NCI-H2196 (cell line): ENCODE results near the gene ARSG.
A peak's percentile ranks its signal among the peaks of the same experiment; 100 is the strongest.

Experiments
- DNase-seq: peaks from one replicate; lab custom pipeline; 2025; ENCODE audit not compliant: unreplicated experiment; lab: John Stamatoyannopoulos, UW

ARSG gene

DNA sequence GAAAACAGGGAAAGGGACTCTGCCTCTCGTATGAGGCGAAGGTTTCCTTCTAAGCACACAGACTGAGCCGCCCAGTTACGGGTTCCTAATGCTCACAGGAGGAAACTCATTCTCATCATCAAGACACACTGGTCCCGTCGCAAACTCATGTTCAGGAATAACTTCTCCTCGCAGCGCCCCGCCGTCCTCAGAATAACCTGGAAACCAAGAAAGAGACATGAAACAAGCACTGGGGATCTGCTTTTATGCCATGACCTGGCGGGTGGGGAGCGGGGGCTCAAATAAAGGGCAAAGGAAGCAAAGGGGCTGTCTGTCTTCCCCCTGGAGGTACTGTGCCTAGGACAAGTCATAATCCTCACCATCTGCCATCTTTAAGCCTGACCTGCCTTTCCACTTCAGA lies 134.7 kb downstream of the ARSG start:
- no peak for DNase-seq

DNA sequence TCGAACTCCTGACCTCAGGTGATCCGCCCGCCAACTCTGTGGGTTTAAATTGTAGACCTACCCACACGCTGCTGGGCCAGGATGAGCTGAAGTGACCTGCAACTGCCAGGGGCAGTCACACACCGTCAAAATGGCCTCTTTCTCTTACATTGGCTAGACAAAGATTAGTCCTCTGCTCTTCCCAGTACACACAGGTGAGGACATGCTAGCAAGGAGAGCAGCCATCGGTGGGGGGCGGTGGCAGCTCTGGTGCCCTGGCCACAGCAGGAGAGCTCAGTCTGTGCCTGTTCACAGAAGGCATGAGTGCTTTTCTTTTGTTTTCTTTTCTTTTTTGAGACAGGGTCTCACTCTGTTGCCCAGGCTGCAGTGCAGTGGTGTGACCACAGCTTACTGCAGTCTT lies 136.3 kb downstream of the ARSG start:
- DNase-seq: no peak

DNA sequence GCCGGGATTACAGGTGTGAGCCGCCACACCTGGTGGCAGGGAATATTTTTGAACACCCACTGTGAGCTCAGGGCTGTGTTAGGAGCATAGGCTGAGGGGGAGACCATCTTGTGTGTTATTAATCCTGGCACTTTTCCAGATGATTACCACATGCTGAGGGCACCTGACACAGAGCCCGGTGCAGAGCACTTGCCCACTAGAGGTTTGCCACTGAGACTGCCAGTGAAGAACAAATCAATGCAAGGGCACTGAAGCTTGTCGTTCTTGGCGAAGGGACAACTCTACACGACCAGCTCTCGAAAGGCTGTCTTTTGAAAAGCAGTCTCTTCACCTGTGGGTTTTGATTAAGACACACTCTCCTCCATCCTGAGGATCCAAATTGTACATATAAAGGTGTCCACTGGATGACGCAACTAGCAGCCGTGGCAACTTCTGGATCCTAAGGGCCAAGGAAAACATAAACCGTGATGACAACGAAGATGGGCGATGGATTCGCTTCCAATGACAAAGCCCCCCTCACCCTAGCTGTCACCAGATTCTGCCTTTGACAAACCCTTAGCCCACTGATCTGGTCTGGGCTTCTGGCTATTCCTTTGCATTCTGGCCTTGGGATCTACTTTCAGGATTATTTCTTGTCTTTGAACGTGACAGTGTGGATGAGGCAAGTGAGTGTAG lies 137.3 kb downstream of the ARSG start:
- DNase-seq: no peak

DNA sequence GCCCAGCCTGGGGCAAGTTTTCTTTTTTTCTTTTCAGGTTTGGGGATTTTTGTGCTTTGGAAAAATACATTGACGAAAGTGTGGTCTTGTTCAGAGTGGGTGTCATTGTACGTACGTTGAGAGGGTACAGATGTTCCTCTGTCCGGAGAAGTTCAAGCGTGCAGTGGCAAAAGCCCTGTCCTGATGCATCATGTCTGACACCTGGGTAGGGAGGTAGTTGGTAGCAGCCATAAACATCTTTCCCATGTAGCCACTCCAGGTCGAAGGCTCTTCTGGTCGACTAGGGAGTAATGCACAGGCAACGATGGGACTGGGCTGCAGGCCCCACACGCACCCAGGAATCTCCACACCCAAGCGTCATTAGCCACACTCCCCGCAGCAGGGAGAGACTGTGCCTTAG lies 138.6 kb downstream of the ARSG start:
- DNase-seq: no peak

DNA sequence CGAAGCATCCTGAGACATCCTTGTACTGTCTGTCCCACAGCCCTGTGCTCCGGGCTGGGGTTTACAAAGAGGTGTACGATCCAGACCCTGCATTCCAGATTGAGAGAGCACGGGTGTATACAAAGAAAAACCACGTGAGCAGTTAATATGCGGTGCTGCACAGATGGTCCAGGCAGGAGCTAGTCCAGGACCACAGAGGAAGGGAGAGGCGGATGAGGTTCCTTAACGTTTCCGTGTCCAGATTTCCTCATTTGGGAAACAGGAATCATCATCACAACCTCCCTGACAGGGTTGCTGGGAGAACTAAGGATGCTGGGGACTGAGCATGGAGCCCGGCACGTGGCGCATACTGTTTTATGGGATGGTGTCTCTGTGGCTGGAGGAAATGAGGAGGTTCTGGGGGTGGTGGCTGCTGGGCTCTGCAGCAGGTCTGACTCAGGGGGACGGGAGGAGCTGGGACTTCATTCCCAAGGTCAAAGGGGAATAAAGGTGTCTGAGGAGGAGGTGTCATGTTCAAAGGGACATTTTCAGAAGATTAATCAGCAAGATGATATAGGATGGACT lies 139.8 kb downstream of the ARSG start:
- DNase-seq: no peak

DNA sequence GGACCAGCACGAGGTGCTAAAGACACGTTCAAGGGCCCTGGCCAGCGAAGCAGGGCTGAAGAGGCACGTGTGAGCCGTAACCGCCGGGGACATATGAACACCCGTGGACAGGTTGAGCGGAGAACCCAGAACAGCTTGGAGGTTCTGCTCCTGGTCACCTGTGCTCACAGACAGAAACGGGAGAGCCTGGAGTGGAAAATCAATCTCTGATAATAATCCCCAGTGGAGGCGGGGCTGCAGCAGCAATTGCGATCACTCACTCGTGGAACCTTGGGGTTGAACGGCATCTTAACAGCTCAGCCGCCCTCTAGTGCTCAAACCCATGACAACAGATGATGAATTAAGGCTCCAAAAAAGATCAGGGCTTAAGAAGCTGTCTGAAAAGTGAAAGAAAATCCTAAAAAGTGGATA lies 140.4 kb downstream of the ARSG start:
- peak; percentile 30 for DNase-seq

DNA sequence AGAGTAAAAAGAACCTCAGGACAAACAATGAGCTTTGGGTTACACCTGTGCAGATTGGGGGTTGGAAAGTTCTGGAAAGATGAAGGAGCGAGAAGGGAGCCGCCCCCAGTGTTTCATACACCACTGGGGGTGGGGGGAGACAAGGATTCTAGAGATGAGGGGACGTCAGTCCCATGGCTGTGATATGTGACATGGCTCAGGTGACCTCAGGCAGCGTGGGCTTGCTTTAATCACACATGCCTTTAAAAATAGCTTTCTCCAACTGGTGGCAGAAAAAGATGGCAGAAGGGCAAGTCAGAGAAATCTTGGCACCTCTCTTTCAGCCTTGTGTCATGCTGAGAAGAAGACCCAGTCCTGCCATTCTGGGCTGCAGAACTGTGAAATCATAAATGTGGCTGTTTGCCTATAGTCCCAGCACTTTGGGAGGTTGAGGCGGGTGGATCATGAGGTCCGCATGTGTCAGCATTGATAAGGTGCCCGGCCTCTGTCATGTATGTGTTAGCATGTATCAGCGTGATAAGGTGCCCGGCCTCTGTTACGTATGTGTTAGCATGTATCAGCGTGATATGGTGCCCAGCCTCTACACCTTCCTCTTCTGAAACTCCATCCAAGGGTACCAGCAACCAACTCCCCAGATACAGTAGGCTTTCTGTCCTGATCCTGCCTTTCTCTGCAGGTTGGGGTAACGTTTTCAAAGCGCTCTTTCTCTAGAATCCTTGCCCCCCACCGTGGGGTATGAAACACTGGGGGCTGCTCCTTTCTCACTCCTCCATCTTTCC lies 141.0 kb downstream of the ARSG start:
- DNase-seq: no peak

DNA sequence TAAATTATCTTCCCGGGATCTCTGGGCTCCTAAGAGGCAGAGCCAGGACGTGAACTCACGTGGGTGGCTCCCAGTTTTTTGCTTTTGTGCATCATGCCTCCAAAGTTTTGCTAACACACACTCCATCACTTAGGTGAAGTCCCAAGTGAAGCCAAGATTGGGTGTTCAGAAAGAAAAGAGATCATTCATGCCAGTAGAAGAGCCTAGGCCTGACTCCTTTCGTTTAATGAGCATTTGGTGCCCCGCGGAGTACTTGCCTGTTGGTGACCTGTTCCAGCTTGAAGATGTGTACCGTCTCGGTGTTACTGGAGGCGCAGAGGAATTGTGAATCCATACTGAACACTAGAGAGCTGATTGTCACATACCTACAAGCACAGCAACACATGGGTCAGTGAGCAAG lies 141.9 kb downstream of the ARSG start:
- DNase-seq: no peak

DNA sequence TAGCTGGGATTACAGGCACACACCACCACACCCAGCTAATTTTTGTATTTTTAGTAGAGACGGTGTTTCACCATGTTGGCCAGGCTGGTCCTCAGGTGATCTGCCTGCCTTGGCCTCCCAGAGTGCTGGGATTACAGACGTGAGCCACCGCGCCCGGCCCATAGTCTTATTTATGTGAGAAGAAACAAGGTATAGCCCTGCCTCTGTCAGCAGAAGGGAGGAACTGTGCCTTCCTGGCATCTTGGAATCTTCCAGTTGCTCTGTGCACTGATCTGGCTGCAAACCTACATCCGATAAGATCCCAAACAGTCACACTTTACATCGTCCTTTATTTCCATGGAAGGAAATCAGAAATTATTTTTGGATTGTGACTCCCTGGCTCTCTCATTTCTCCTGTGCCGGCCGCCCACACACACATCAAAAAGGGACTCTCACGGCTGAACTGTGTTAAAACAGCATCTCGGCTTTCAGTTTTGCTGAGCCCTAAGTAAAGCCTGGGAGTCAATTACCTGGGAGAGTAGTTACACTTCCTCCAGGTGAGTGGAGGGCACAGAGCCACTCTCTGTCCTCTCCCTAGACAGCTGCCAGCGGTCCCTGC lies 142.7 kb downstream of the ARSG start:
- no peak for DNase-seq

DNA sequence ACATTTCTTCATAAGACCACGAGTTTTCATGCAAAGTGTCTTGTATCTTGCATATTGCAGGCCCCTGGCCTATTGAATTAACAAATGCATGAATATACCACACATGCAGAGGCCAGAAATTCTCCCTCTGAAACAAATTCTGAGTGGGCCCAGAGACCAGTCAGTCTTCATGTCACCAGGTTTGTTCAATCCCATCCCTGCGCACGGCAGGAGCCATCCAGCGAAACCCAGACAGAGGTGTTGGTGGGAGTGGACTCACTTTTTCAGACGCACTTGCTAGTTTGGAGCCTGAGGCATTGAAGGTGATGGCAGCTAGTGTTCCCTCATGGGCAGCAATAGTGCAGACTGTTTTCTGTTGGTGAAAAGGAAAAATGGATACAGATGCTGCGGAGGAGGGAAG lies 144.1 kb downstream of the ARSG start:
- no peak for DNase-seq

DNA sequence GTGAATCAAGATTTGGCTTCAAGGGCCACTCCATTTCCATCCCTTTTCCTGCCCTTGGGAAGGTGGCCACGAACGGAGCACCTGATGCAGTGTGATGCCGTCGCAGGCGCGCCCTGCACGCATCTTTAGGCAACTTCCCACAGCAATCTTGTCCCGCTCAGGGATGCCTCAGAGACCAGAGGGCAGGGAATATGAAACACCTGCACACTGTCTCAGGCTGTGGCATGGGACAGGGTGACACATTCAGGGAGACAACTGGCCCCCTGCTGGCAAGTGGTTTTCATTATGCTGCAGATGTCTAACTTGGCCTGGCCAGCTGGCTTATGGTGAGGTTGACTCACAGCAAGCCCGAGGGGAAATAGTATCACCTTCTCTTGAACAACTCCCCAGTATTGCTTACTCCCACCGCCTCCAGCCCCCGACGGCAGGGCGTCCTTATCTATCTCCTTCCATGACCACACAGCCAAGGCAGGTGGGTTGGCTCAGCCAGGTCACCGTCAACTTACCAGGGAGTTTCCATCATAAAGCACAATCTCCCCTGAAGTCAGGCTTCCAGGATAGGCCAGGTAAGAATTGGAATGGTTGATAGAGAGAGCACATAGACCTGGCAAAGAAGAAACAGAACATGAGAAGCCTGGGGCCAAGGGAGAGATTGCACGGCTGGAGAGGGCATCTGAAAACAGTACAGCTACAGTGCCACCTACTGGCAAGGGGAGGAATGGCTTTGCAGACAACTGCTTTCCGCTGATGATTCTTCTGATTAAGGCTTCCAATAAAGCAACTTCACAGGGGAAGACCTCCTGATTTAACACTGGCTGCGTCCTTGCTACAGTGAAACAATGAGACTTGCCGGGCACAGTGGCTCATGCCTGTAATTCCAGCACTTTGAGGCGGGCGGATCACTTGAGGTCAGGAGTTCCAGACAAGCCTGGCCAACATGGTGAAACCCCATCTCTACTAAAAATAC lies 144.9 kb downstream of the ARSG start:
- peak; percentile 84 for DNase-seq

DNA sequence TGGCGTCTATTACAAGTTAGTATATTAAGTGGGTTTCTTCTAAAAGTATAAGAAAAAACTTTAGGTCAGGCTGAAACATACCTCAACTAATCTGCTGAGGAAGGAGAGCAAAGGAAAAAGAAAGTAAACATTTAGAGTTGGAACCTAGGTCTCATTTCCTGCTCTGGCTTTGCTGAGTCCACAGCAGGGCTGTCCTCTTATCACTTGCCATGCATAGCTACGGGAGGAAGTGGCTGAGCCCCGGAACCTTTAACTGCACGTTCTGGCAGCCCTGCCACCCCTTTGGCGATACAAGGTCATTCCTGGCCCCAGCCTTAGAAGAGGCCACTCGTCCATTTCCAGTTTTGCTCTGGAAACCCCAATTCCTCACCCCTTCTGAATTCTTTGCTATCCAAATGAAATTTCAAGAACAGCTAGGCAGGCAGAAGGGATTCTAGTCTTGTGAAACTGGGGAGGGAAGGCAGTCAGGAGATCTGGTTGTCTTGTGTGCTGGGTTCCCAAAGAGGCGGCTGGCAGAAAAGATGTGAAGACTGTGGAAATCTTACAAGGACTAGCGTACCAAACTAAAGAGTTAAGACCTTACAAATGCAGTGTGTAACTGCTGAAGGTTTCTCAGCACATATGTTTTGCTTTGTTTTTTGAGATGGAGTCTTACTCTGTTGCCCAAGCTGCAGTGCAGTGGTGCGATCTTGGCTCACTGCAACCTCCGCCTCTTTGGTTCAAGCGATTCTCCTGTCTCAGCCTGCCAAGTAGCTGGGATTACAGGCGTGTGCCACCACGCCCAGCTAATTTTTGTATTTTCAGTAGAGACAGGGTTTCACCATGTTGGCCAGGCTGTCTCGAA lies 146.9 kb downstream of the ARSG start:
- no peak for DNase-seq

DNA sequence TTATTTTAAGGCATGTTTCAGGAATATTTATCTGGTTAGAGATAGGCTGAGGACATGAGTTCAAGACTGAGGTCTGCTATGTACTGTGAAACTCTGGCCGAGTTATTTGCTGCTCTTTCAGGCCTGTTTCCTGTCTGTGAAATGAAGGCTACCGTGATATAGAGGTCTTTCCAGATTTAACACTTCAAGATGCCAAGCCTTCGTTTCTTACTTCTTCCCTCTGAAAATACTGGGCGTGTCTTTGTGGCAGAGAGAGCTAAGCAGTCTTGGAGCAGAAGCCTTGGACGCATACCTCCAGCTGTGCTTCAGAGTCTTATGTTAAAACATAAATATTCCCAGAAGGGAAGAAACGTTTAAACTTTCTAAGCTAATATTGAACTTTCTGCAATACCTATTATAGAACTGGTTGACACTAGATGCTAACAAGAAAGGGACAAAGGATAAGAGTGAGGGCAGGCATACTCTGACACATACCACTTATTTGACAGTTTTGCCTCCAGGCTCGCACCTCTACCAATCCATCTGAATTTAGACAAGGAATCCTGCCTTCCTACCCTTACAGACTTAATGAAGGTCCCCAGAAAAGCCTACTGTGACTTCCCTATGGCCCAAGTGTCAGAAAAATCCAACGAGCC lies 148.5 kb downstream of the ARSG start:
- DNase-seq: no peak

DNA sequence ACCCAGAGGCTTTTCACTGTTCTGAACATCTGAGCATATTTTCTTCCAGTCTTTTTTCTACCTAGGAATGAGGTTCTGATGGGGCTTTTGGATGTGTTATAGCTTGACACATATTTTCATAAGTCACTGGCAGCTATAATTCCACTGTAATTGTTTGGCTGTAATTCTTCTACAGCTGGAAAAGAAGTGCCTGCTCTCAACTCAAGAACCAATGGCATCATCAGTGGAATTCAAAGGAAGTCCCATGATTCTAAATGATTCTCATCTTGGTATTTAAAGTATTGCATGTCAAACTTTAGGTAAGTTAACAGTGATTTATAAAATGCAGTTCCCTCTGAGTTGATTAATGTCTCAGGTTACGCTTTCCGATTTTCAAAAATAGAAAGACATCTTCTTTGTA lies 149.2 kb downstream of the ARSG start:
- no peak for DNase-seq

DNA sequence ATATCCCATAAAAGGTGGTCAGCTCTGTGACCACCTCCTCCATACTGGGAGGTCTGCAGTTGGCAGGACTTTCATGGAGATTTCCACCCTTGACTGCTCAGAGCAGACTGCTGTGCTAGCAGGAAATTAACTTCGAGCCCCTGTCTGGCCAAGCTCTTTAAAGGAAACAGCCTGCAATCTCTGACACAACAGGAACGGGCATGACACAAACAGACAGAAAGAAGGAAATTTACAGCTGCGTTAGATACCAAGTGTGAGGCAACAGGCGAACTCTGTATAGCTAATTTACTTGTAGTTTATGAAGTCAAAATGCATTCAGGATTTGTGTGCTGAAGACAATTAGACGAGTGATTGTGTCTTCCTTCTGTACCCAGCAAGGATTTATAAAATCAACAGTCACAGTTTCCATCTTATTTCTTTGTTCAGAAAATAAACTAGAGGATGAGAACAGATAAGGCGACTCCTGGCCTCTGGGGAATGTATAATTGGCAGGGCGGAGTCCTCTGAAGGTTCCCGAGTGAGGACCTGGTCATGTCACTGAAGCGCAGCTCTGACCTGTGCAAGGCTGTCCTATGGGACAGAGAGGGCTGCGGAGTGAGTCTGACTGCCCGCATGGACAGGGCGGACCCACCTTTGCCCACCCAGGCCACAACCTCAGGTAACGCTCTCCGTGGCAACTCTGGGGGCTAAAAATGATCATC lies 149.9 kb downstream of the ARSG start:
- DNase-seq: no peak

DNA sequence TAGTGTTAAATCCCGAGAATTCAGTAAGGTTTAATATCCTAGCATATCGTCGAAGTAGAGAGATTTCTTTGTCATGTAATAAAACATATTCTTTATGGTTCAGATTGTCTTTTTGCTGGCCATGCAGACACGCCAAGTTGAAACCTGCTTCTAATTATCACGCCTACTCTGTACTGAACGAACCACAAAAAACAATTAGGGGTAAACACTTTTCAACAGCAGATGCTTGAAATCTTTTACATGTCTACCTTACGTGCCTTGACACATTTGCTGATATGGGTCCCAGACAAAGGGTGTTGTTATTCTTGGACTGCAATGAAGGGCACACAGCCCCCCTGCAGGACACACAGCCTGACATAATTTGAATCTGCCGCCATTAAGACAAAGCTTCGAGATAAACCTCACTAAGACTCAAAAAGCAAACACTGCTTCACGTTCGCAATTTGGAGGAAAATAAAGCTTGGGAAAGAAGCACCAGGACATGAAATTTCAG lies 152.7 kb downstream of the ARSG start:
- DNase-seq: no peak

DNA sequence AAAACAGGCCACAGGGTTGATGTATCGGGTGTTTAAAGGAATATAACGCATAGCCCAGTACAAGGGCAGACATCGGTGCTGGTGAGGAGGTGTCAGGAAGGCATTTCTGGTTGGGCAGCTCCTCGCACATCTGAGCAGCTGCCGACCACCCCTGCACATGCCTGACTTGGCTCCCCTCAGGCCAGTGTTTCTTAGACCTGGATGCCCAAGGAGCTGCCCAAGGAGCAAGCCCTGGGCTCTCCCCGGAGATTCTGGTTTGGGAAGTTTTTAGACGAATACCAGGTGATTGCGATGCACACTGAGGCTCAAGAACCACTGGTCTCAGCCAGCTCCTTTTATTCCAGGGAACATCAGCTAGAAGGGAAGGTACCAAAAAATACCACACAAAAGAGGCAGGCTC lies 154.4 kb downstream of the ARSG start:
- no peak for DNase-seq

DNA sequence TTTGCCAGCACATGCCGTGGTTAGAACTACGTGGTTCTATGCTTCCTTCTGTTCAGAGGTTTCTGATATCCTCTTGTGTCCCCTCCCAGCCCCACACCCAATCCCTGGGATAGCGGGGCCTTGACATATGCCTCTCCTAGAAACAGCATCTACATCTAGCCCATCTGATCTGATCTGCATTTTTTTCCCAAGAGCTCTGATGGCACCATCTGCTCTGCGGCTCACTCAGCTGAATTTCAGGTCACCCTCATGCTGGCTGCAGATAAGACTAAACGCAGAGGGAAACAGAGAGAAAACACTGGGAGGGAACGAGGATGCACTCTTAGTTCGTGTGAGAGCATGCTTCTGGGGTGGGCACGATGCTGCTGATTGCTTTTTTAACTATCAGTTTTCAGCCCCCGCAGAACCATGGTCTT lies 155.3 kb downstream of the ARSG start:
- no peak for DNase-seq
